Measurements from ENCODE around the gene MTMR2.

MTMR2 gene

DNA sequence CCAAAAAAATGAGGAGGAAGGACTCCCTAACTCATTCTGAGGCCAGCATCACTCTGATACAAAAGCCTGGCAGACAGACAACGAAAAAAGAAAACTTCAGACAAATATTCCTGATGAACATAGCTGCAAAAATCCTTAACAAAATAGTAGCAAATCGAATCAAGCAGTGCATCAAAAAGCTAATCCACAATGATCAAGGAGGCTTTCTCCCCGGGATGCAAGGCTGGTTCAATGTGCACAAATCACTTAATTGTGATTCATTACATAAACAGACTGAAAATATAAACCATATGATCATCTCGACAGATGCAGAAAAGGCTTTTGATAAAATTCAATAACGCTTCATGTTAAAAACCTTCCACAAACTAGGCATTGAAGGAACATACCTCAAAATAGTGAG, 16.4 kb downstream of the MTMR2 start:
- Histone ChIP-seq H3K4me1 (ENCODE audit: control insufficient read depth, insufficient read depth, low read length, unreplicated experiment) (peaks cover 11% of the 10 kb centered on the region), H2AFZ (ENCODE audit: low read length, unreplicated experiment) (no peak overlapping the region), H3K36me3 (ENCODE audit: insufficient read depth, low read length) (0 out of 2 replicates have a peak, but pooled peaks cover 14% of the 10 kb centered on the region), H3K79me2 (ENCODE audit: control insufficient read depth, insufficient read depth, low read length, unreplicated experiment) (peaks cover 88% of the 10 kb centered on the region), H3K27ac (ENCODE audit: low read depth, low read length) (no peak overlapping the region), H3K4me3 (ENCODE audit: low read depth, low read length) (no peak overlapping the region), H3K27me3 (ENCODE audit: insufficient read depth, low read length) (no peaks in the 10 kb centered on the region)

DNA sequence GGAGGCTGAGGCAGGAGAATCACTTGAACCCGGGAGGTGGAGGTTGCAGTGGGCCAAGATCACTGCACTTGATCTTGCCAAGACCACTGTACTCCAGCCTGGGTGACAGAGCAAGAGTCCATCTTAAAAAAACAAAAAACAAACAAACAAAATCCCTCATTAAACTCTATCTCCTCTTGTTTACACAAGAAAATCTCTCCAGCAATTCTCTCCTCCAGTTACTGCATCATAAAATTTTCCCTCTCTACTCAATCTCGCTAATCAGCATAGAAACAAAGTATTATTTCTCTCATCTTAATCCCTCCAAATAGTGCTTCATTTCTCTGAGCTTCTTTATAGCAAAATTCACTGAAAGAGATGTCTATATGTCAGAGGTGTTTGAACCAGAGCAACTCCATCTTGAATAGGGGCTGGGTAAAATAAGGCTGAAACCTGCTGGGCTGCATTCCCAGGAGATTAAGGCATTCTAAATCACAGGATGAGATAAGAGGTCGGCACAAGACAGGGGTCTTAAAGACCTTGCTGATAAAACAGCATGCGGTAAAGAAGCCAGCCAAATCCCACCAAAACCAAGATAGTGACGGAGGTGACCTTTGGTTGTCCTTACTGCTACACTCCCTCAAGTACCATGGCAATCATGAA, 19.8 kb downstream of the MTMR2 start:
- Histone ChIP-seq H3K27ac (ENCODE audit: low read depth, low read length) (no peak overlapping the region), H3K4me3 (ENCODE audit: low read depth, low read length) (no peak overlapping the region), H3K27me3 (ENCODE audit: insufficient read depth, low read length) (no peaks in the 10 kb centered on the region), H3K36me3 (ENCODE audit: insufficient read depth, low read length) (0 out of 2 replicates have a peak, but pooled peaks cover 14% of the 10 kb centered on the region), H3K4me1 (ENCODE audit: control insufficient read depth, insufficient read depth, low read length, unreplicated experiment) (peaks cover 2% of the 10 kb centered on the region), H3K79me2 (ENCODE audit: control insufficient read depth, insufficient read depth, low read length, unreplicated experiment) (peaks cover 87% of the 10 kb centered on the region), H2AFZ (ENCODE audit: low read length, unreplicated experiment) (no peak overlapping the region)

DNA sequence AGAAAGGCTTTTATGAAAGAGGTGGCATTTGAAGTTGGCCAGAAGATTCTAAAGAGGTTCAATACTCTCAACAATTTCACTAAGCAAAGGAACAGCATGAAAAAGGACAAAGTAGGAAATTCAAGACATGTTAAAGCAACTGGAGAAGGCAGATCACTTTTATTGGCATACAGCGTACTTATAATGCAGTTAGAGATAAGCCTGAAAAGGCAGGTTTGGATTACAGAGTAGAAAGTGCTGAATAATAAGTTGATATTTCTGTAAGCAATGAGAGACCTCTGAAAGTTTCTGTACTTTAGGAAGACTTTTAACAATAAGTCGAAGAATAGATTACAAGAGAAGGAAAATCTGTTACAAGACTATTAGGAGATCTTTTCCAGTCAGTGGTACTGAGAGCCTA, 25.1 kb downstream of the MTMR2 start:
- Histone ChIP-seq H3K4me3 (ENCODE audit: low read depth, low read length) (no peak overlapping the region), H3K4me1 (ENCODE audit: control insufficient read depth, insufficient read depth, low read length, unreplicated experiment) (peaks cover 4% of the 10 kb centered on the region), H3K79me2 (ENCODE audit: control insufficient read depth, insufficient read depth, low read length, unreplicated experiment) (peaks cover 70% of the 10 kb centered on the region), H3K36me3 (ENCODE audit: insufficient read depth, low read length) (no peaks in the 10 kb centered on the region), H2AFZ (ENCODE audit: low read length, unreplicated experiment) (no peak overlapping the region), H3K27me3 (ENCODE audit: insufficient read depth, low read length) (no peaks in the 10 kb centered on the region), H3K27ac (ENCODE audit: low read depth, low read length) (no peak overlapping the region)

DNA sequence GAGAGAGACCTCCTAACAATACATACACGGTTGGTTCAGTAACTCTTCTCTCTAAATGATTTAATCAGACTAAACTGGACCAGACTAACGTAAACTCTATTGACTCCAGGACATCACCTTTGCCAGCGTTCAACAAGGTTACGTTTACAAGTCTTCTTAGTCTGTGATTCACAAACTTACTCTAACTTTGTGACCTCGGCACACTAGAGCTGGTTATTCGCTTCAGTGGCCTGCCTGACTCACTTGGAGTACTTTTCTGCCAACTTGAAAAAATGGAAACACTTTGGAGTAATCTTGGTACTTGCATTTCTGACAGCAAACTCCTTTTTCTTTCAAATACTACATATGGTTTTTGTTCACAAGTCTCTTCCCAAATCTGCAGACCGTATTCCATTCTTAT, 26.2 kb downstream of the MTMR2 start:
- Histone ChIP-seq H3K79me2 (ENCODE audit: control insufficient read depth, insufficient read depth, low read length, unreplicated experiment) (peaks cover 66% of the 10 kb centered on the region), H3K4me1 (ENCODE audit: control insufficient read depth, insufficient read depth, low read length, unreplicated experiment) (peaks cover 4% of the 10 kb centered on the region), H2AFZ (ENCODE audit: low read length, unreplicated experiment) (no peak overlapping the region), H3K27me3 (ENCODE audit: insufficient read depth, low read length) (no peaks in the 10 kb centered on the region), H3K36me3 (ENCODE audit: insufficient read depth, low read length) (no peaks in the 10 kb centered on the region), H3K27ac (ENCODE audit: low read depth, low read length) (no peak overlapping the region), H3K4me3 (ENCODE audit: low read depth, low read length) (no peak overlapping the region)

DNA sequence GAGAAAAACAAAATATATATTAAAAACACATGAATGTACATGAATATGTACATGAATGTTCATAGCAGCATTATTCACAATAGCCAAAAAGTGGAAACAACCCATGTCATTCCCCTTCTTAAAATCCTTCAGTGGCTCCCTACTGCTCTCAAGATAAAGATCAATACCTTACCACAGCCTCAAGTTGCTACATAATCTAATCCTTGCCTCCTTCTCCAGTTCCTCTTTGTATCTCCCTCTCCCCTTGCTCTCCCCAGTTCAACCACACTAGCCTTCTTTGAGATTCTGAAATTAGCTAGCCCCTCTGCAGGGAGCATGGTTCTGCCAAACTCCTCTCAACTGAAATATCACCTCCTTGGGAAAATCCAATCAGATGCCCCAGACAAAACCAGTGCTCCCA, 28.1 kb downstream of the MTMR2 start:
- peaks cover 56% of the 10 kb centered on the region for H3K79me2 ChIP-seq (ENCODE audit: control insufficient read depth, insufficient read depth, low read length, unreplicated experiment)

DNA sequence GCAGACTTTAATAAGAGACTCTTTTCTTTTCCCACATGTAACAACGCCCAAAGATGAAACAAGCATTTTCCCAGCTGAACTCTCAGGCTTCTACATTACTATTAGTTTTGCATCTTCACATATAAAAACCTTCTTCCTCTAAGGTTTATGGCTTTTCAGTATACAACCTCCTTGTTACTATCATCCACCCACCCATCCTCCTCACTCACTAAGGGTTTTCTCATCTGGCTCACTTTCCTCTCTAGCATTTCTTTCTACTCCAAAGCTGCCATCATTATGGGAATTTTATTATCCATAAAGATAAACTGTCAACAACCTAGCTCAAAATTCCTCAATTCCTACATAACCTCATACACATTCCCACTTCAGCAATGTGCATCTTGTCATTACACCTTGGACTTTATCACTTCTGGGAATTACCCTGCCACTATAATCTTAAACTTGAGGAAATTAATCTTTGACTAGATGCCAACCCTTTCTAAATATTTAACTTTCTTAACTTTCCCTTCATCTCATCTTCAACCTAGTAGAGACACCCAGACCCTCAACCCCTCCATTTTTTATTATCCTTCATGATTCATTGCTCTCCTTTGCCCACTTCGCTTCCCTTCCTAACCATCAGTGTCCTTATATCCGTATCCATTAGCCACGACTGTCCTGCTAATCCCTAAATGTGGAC, 30.9 kb downstream of the MTMR2 start:
- Histone ChIP-seq H2AFZ (ENCODE audit: low read length, unreplicated experiment) (no peak overlapping the region), H3K4me3 (ENCODE audit: low read depth, low read length) (no peak overlapping the region), H3K27ac (ENCODE audit: low read depth, low read length) (no peak overlapping the region), H3K27me3 (ENCODE audit: insufficient read depth, low read length) (no peaks in the 10 kb centered on the region), H3K4me1 (ENCODE audit: control insufficient read depth, insufficient read depth, low read length, unreplicated experiment) (peaks cover 4% of the 10 kb centered on the region), H3K36me3 (ENCODE audit: insufficient read depth, low read length) (no peaks in the 10 kb centered on the region), H3K79me2 (ENCODE audit: control insufficient read depth, insufficient read depth, low read length, unreplicated experiment) (peaks cover 36% of the 10 kb centered on the region)

More for the DNA sequence above, 28.1 kb downstream of the MTMR2 start:
- Histone ChIP-seq H3K4me3 (ENCODE audit: low read depth, low read length) (no peak overlapping the region), H3K4me1 (ENCODE audit: control insufficient read depth, insufficient read depth, low read length, unreplicated experiment) (peaks cover 4% of the 10 kb centered on the region), H2AFZ (ENCODE audit: low read length, unreplicated experiment) (no peak overlapping the region), H3K27ac (ENCODE audit: low read depth, low read length) (no peak overlapping the region), H3K27me3 (ENCODE audit: insufficient read depth, low read length) (no peaks in the 10 kb centered on the region), H3K36me3 (ENCODE audit: insufficient read depth, low read length) (no peaks in the 10 kb centered on the region)

DNA sequence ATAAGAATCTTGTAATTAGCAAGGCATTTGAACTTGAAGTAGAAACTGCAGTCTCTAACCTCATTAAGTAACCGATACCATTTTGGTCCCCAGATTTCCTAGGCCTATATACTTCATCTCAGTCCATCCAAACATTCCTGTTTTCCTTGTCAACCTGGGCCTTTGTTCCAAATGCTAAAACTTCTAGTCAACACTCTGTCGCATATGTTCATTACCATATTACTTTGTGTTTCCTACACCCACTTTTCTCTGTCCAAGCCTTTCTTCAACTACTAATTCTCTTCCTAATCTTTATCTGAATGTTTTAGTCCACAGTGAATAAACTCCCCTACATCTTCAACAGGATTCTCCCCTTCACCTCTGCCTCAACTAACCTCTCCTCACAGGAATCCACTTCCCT, 31.4 kb downstream of the MTMR2 start:
- Histone ChIP-seq H3K4me3 (ENCODE audit: low read depth, low read length) (no peak overlapping the region), H3K27me3 (ENCODE audit: insufficient read depth, low read length) (no peaks in the 10 kb centered on the region), H3K36me3 (ENCODE audit: insufficient read depth, low read length) (no peaks in the 10 kb centered on the region; the same call in 1 of the 2 replicates), H2AFZ (ENCODE audit: low read length, unreplicated experiment) (no peak overlapping the region), H3K4me1 (ENCODE audit: control insufficient read depth, insufficient read depth, low read length, unreplicated experiment) (peaks cover 4% of the 10 kb centered on the region), H3K79me2 (ENCODE audit: control insufficient read depth, insufficient read depth, low read length, unreplicated experiment) (peaks cover 31% of the 10 kb centered on the region), H3K27ac (ENCODE audit: low read depth, low read length) (no peak overlapping the region)

DNA sequence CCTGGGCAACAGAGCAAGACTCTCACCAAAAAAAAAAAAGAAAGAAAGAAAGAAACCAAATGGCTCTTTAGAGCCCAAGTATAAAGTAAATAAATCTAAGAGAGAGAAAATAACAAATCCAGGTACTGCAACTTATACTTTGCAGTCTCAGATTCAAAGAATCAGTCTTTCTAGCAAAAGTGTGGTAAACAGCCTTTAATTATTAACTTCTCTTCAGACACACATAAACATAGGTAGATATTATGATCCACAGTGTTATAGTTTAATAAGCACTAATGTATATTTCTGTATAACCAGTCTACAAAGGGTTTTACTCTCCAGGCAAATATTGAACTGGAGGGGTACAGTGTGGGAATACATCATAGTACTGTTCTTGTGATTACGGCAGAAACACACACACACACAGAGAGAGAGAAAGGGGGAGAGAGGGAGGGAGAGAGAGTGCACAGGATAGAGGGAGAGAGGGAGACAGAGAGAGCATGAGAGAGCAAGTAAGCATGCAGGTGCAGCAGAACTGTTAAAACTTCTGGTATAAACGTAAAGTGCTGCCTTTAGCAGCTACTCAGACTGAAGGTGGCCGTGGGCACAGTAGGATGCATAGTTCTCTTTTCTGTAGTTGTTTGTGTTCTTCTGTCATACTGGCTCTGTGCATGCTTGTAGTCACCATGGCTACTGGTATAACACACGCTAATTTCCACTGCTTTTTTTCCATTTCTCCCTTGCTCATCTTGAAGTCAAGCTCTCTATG, 32.3 kb downstream of the MTMR2 start:
- Histone ChIP-seq H3K36me3 (ENCODE audit: insufficient read depth, low read length) (peaks cover 5% of the 10 kb centered on the region; the same call in 1 of the 2 replicates), H3K4me1 (ENCODE audit: control insufficient read depth, insufficient read depth, low read length, unreplicated experiment) (peaks cover 4% of the 10 kb centered on the region), H3K4me3 (ENCODE audit: low read depth, low read length) (no peak overlapping the region), H3K27me3 (ENCODE audit: insufficient read depth, low read length) (no peaks in the 10 kb centered on the region), H3K79me2 (ENCODE audit: control insufficient read depth, insufficient read depth, low read length, unreplicated experiment) (peaks cover 24% of the 10 kb centered on the region), H3K27ac (ENCODE audit: low read depth, low read length) (no peak overlapping the region), H2AFZ (ENCODE audit: low read length, unreplicated experiment) (no peak overlapping the region)

DNA sequence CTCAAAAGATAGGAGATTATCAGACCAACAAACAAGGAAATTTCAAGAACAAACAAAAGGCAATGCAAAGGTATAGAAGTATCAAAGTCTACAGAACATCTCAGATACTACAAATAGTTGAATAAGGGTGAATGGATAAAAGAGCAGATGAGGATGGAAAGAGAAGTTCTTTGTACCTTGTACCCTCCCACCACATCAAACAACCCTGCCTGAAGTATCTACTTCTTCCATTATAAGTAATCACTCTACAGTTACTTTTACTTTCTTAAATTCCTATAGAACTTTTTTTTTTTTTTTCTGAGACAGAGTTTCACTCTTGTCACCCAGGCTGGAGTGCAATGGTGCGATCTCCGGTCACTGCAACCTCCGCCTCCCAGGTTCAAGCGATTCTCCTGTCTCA, 35.1 kb downstream of the MTMR2 start:
- Histone ChIP-seq H3K4me1 (ENCODE audit: control insufficient read depth, insufficient read depth, low read length, unreplicated experiment) (peaks cover 12% of the 10 kb centered on the region), H3K27me3 (ENCODE audit: insufficient read depth, low read length) (no peaks in the 10 kb centered on the region), H3K36me3 (ENCODE audit: insufficient read depth, low read length) (peaks cover 9% of the 10 kb centered on the region), H3K79me2 (ENCODE audit: control insufficient read depth, insufficient read depth, low read length, unreplicated experiment) (peaks cover 14% of the 10 kb centered on the region), H2AFZ (ENCODE audit: low read length, unreplicated experiment) (no peak overlapping the region), H3K27ac (ENCODE audit: low read depth, low read length) (no peak overlapping the region), H3K4me3 (ENCODE audit: low read depth, low read length) (no peak overlapping the region)

DNA sequence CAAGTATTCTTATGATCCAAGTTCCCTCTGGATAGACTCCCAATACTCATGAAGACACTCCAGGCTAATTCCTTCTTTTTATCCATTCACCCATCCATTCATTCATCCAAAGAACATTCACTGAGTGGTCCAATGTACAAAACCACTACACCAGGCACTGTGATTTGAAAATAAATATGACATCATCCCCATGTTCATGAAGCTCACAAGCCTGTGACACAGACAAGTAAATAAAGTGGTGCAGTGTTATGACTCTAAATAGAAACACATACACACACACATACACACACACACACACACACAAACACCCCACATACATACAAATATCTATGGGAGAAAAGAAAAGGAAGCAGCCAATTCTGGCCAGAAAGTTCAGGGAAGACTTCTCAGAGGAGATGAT, 35.5 kb downstream of the MTMR2 start:
- Histone ChIP-seq H3K27me3 (ENCODE audit: insufficient read depth, low read length) (no peaks in the 10 kb centered on the region), H2AFZ (ENCODE audit: low read length, unreplicated experiment) (no peak overlapping the region), H3K36me3 (ENCODE audit: insufficient read depth, low read length) (peaks cover 9% of the 10 kb centered on the region), H3K79me2 (ENCODE audit: control insufficient read depth, insufficient read depth, low read length, unreplicated experiment) (peaks cover 12% of the 10 kb centered on the region), H3K4me3 (ENCODE audit: low read depth, low read length) (no peak overlapping the region), H3K27ac (ENCODE audit: low read depth, low read length) (no peak overlapping the region), H3K4me1 (ENCODE audit: control insufficient read depth, insufficient read depth, low read length, unreplicated experiment) (peaks cover 15% of the 10 kb centered on the region)

Data from ACC112 (cell line).